Amniotic epithelial cell (primary cell): ENCODE measurements around the gene NRF1.
"Not testable (repeated sequence)": the region's sequence is repeated elsewhere in the genome, so short reads cannot be mapped to it uniquely, and the experiment has no call there.

Source experiments
- DNase-seq: peaks from one replicate; pipeline ENCODE4 v3.0.0-alpha.2; 2010; ENCODE audit warnings: low read depth

NRF1 gene

GRCh38 chr7:129649128-129649690, 37.7 kb downstream of the NRF1 start:
- no peak for DNase-seq

GRCh38 chr7:129650056-129650758, 38.7 kb downstream of the NRF1 start:
- DNase-seq = peak; percentile 75

GRCh38 chr7:129652914-129653313, 41.4 kb downstream of the NRF1 start:
- DNase-seq = no peak

- DNase-seq = no peak
Observed at GRCh38 chr7:129655811-129656210, 44.3 kb downstream of the NRF1 start.

- no peak for DNase-seq
Observed at GRCh38 chr7:129657363-129657762, 45.8 kb downstream of the NRF1 start.

- DNase-seq = not testable (repeated sequence)
Observed at GRCh38 chr7:129659907-129660306, 48.4 kb downstream of the NRF1 start.

- DNase-seq = no peak
Observed at GRCh38 chr7:129661645-129662182, 50.2 kb downstream of the NRF1 start.

- not testable (repeated sequence) for DNase-seq
Observed at GRCh38 chr7:129663240-129663639, 51.7 kb downstream of the NRF1 start.

GRCh38 chr7:129664029-129665012, 52.8 kb downstream of the NRF1 start:
- peak; percentile 77 for DNase-seq

- DNase-seq = peak; percentile 97
Observed at GRCh38 chr7:129665013-129665401, 53.5 kb downstream of the NRF1 start.

GRCh38 chr7:129667116-129667515, 55.6 kb downstream of the NRF1 start:
- DNase-seq = no peak

- no peak for DNase-seq
Observed at GRCh38 chr7:129667551-129667950, 56.0 kb downstream of the NRF1 start.

- DNase-seq = no peak
Observed at GRCh38 chr7:129669901-129670300, 58.4 kb downstream of the NRF1 start.

GRCh38 chr7:129670656-129671055, 59.1 kb downstream of the NRF1 start:
- DNase-seq = peak; percentile 46

- no peak for DNase-seq
Observed at GRCh38 chr7:129671266-129671665, 59.7 kb downstream of the NRF1 start.

GRCh38 chr7:129674475-129674874, 63.0 kb downstream of the NRF1 start:
- not testable (repeated sequence) for DNase-seq

- DNase-seq = no peak
Observed at GRCh38 chr7:129675521-129675920, 64.0 kb downstream of the NRF1 start.

- DNase-seq = no peak
Observed at GRCh38 chr7:129676017-129676897, 64.7 kb downstream of the NRF1 start.

- DNase-seq = no peak
Observed at GRCh38 chr7:129677796-129678195, 66.3 kb downstream of the NRF1 start.

- no peak for DNase-seq
Observed at GRCh38 chr7:129678606-129679005, 67.1 kb downstream of the NRF1 start.

- DNase-seq = no peak
Observed at GRCh38 chr7:129680400-129680799, 68.9 kb downstream of the NRF1 start.
